Activated T-helper 1 cell treated with Interleukin-2 at 50 U/mL for 16 hours (primary cell): ENCODE data around the gene WARS2.
"Not testable (repeated sequence)": the region's sequence is repeated elsewhere in the genome, so short reads cannot be mapped to it uniquely, and the experiment has no call there.

Experiments
- DNase-seq: peaks from one replicate; pipeline ENCODE4 v3.0.0-alpha.2; 2020; ENCODE audit warnings: low read depth

The WARS2 gene

DNA sequence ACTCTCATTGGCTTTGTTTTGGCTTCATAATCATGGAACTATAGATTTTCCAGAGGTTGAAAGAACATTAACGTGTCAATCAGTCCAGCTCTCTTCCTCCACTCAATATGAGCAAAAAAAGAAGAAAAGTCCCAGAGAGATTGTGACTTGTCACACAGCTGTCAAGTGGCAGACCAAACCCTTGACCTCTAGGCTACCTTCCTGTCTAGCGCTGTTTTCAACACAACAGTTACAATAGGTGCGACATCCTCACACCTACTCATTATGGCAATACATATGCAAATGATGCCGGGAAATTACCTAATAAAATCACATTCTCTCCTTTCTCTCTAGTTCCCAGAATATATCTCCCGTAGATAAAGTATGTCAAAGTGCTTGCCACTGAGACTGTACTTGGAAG, 1.1 kb downstream of the WARS2 start:
- DNase-seq, result no peak

DNA sequence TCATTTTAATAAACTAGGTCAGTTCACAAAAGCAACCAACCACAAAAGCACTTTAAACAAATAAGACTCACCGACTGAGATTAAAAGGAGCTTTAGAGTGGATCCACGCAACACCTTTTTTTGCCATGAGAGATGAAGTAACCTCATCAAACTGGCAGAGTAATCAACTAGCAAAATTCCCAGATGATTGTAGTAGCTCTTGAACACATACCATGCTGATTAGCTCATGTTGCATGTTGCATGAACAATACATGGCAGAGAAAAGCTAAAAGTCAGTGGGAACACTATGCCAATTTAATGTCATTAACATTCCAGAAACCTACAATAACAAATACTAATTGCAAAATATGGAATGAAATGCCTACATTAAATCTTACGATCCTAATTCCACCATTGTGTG, 4.1 kb downstream of the WARS2 start:
- DNase-seq, result no peak

DNA sequence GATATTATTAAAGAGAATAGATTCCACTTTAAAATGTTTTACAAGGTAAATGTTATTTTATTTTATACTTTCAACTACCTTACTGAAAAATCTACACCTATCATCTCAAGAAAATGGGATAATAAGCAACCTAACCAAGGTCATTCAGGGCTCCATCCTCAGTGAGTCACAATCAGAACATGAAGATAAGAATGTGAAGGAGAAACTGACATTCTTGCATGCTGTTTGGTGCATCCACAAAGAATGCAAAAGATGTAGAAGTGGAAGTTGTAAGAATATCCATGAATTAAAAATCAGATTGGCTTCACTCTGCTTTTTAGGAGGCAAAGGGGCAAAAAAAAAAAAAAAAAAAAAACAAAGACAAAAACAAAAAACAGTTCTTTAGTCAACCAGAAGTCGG, 6.5 kb downstream of the WARS2 start:
- no peak for DNase-seq

DNA sequence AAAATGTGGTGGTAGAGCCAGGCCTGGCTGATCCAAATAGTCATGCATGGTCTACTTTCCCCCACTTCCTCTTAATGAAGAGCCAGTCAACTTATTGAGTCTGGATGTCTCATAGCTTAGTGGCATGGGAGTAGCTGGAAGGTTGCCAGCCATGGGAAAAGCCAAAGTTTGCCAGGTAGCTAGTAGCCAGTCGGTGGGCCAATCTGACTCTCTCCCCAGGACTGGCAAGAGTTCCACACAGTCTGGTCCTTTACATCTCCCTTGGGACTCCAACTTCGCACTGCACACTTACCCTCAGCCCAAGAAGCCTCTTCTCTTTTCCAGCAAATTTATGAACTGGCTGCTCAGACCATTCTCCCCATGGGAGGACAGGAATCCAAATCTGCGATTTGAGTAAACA, 8.3 kb downstream of the WARS2 start:
- no peak for DNase-seq

DNA sequence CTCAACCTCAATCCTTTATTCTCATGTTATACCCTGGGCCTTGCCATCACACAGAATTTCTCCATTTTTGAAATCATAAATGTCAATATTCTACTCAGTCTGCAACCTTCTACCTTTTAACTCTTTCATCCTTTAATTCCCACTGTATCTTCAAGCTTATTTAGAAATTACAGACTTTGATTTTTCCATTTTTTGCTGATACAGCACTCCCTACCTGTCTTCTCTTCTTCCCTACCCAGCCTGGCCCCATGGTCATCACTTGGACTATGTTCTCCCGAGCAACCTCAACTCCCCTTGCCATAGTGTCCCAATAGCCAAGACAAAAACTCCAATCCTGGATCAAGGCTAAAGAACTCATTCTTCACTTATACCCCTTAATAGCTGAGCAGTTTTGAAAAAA, 14.6 kb downstream of the WARS2 start:
- DNase-seq, result no peak

DNA sequence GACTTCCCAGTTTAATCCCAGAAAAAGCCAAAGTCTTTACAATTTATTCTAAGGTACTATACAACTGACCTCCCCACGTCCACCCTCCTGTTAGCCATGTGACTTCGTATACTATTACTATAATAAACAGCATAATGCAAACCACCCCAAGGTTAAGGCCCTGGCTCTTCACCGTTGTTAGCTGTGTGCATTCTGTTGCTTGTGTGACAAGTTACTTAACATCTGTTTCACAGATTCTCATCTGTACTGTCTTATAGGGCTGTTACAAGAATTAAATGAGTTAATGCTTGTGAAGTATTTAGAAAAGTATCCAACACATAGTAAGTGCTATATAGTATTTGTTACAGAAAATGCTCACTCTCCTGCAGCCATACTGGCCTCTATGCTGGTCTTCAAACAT, 15.7 kb downstream of the WARS2 start:
- no peak for DNase-seq

DNA sequence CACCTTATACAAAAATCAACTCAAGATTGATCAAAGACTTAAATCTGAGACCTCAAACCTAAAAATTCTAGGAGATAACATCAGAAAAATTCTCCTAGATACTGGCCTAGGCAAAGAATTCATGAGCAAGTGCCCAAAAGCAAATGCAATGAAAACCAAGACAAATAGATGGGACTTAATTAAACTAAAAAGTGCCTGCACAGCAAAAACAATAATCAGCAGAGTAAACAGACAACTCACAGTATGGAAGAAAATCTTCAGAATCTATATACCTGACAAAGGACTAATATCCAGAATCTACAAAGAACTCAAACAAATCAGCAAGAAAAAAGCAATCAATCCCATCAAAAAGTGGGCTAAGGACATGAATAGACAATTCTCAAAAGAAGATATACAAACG, 18.6 kb downstream of the WARS2 start:
- not testable (repeated sequence) for DNase-seq

DNA sequence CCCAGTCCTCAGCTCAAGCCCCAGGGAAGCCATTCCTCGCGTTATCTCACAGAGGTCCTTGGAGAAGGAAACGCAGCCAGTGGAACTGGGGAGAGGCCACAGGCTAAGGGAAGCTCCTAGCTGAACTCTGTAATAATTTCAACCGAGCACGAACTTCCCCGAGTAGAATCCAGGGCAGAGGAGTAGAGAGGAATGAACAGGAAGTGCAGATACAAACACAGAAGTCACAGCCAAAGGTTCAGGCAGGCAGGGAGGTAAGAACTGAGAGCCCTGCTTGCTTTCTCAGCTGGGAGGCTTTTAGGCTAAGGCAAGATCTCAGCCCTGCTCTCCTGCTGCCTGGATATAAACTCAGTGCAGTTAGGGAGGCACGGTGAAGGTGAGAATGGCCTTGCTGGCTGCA, 23.7 kb downstream of the WARS2 start:
- DNase-seq, result no peak

DNA sequence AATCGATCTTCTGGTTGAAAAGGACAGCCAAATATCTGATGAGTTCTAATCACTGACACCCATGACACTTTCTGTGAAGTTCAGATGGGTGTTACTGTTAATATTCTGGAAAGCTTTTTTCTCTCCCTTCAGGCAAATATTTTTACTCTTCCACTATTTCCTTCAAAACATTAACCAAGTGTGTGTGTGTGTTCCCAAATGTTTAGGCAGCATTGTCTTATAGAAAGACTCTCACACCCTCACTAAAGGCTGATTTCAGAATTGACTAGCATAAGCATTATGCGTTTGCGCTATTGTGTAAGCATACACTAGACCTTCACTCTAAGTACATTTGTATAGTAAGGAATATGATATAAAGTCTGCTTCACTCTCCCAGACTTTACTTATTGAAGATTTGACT, 24.7 kb downstream of the WARS2 start:
- DNase-seq, result no peak

DNA sequence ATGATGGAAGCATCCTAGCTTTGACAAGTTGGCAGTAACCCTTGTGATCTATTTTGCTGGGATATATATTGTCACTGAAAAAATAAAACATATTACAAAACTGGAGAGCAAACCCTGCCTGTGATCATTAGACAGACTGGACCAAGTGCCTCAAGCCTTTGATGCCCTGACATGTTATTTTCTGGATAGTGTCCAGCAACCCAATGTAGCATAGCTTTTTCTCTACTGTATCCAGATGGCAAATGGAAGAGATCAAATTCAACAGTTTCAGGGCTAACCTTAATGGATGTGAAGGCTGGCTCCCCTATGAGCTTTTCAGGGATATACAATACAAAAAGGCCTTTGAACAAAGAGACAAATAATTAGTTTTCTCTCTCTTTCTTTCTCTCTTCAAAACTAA, 25.1 kb downstream of the WARS2 start:
- DNase-seq, result no peak

DNA sequence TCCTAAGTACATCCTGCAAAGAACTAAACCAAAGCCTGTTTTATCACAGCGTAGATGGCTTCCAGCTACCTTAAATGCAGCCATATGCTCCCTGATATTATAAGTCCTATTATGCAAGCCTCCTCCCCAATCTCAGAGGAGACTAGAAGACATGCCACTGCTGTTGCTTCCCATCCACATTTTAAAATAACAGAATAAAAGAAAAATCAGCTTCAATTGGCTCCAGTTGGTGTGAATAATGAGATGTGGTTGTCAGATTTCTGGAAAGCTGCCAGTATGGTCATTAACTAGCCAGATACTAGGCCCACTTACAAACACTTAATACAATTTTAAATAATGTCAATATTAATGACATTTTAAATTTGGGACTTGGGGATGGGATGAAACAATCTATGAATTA, 25.7 kb downstream of the WARS2 start:
- no peak for DNase-seq

DNA sequence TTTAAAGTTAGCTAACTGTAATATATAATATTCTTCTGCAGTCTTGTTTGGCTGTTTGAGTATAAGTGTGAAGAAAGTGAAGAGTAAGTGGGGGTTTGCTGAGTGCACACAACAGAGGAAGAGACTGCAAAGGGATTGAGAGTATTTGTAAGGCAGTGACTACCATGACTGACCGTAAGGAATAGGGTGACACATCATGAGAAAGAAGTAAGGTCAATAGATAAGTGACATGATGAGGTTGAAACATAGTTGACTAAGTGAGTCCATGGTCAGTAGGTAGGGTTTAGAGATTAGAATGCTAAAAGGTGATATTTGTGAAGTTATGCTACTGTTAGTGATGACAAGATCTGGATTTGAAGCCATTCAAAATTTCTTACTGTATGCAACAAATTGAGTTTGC, 27.7 kb downstream of the WARS2 start:
- no peak for DNase-seq

DNA sequence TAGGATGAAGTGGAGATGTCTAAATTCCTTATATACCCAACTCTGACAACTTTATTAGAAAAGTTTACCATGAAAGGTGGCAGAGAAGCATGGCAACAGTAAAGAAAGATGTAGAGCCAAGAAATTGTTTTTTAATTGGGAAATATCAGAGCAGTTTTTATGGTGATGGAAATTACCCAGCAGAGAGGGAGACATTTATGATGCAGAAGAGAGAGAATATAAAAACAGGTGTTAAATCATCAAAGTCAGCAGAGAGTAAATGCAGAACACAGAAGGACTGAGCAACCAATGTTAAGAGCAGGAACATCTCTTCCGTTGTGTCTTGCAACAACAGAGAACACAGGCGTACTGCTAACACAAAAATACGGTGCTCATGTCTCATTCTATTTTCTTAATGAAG, 28.2 kb downstream of the WARS2 start:
- no peak for DNase-seq

DNA sequence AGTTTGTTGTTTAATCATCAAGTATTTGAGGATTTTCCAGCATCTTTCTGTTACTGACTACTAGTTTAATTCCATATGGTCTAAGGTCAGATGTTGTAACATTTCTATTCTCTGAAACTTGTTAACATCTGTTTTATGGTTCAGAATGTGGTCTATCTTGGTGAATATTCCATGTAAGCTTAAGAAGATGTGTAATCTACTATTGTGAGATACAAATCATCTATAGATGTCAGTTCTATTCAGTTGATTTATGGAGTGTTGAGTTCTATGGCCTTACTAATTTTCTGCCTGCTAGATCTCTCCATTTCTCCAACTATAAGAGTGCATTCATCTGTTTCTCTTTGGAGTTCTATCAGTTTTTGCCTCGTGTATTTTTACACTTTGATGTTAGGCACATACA, 31.5 kb downstream of the WARS2 start:
- DNase-seq, result no peak

DNA sequence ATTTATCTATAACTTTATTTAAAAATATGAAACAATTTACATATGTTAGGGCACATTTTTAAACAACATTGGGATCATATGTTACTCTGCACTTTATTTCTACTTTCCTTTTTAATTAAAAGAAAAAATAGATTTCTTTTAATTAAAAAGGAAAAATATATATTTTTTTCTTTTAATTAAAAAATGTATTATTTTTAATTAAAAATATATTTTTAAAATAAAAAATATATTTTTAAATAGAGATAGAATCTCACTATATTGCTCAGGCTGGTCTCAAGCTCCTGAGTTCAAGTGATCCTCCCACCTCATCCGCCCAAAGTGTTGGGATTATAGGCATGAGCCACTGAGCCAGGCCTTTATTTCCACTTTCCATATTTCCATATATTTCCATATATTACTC, 36.7 kb downstream of the WARS2 start:
- no peak for DNase-seq

DNA sequence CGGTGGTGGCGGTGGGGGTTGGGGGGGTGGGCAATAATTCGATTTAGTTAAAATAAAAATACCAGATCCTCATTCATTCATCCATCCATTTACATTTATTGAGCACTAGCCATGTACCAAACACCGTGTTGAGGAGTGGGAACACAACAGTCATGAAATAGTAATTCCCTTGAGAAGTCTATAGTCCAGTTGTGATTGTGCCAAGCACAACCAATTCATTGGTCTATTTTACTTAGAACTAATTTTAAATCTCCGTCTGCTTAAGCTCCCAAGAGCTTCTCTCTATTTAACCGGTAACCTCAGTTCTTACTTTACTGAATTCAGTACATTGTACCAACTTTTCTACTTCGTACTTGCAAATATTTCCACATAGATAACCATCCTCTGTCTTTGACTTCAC, 38.4 kb downstream of the WARS2 start:
- no peak for DNase-seq

DNA sequence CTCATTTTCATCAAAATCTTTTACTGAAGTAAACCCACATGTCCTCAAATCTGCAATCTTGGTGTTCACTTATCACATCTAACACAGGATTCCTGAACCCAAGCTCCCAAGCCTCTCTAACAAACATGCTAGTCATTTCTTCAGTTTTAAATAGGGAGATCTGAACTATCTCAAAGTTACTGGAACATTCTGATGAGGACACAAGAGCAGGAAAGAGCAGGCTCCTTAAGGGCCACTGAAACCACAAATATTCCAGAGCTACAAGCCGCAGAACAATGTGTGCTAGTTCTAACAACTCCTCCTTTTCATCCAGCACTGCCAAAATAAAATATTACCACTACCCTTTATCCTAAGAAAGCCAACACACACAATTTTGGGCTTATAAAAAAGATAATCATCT, 38.9 kb downstream of the WARS2 start:
- DNase-seq, result no peak

DNA sequence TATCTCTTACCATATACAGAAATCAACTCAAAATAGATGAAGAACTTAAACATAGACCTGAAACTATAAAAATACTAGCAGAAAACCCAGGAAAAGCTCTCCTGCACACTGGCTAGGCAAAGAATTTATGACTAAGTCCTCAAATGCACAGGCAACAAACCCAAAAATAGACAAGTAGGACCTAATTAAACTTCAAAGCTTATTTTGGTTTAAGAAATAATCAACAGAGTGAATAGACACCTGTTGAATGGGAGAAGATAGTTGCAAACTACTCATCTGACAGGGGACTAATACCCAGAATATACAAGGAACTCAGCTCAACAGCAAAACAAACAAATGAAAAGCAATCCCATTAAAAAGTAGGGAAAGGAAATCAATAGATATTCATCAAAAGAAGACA, 40.7 kb downstream of the WARS2 start:
- no peak for DNase-seq

DNA sequence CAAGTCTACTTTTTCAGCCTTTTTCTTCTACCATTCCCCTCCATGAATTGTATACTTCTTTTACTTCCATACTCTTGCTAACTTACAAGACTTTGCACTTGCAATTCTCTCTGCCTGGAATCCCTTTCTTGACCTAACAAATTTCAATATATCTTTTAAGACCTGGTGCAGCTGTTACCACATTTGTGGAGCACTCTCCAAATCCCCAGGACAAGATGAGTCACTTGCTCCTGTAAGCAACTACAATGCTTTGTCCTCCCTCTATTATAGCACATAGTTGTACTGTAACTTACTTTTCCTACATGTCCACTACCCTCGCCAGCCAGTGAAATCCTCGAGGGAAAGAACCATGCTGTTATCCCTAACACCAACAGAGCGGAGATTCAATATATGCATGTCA, 43.1 kb downstream of the WARS2 start:
- no peak for DNase-seq

DNA sequence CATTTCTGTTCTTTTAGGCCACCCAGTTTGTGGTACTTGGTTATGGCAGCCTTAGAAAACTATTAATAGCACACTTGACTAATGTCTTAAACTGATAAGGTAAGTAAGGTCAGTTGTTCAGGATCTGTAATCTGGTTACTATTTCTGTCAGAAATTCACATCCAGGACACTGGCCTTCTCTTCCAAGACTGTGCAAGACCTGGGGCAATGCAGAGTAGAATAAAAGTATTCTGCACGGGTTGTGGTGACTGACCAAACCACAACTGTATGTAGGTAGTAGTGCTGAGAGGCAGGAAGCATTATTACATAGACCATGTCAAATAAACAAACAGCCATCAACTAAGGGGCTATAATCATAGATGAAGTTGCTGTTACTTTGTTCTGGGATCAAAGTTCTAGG, 46.7 kb downstream of the WARS2 start:
- DNase-seq, result no peak

DNA sequence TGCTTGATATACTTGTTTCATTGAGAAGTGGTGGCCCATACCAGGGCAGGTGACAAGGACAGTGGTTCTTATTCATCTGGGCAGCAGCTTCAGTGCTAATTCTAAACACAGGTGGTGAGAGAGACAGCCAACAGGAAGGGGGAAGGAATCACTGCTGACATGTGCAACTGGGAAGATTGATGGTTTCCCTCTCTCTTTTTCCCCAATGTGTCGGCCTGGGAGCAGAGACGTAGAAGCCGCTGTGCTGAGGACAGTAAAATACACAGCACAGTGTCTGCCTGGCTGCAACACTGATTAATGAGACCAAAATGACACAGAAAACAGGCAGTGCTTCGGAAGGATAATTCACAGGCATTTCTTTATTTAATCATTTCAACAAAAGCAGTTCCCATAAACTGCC, 48.8 kb downstream of the WARS2 start:
- DNase-seq, result no peak

DNA sequence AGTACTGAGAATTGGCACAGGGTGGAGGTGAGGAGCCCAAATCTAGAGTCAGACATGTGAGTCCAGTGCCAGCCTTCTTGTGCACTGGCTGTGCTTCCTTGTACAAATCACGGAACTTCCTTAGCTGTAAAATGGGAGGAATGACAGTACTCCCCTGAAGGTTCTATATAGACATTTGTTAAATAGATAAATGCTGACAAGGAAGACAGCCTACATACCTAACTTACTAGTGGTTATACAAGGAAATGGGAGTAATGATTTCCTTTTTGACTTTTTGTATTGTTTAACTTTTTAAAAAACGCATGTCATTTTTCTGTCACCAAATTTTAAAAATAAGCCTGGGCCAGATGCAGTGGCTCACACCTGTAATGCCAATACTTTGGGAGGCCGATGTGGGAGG, 50.2 kb downstream of the WARS2 start:
- DNase-seq, result no peak

DNA sequence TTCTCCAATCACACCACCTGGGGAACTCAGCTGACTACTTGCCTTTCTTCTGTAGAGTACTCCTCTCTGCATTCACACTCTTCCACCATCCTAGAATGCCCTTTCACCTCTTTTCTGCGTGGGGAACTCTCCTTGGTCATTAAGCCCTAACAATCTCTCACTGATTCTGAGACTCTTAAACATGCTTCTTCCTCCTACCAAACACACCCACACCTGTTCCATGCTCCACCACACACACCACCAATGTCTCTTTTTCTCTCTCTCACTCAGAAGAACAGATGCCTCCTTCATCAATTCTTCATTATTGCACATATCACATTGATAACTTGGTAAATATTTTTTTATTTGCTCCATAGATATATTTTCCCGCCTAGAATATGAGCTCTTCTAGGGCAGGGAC, 53.6 kb downstream of the WARS2 start:
- no peak for DNase-seq

DNA sequence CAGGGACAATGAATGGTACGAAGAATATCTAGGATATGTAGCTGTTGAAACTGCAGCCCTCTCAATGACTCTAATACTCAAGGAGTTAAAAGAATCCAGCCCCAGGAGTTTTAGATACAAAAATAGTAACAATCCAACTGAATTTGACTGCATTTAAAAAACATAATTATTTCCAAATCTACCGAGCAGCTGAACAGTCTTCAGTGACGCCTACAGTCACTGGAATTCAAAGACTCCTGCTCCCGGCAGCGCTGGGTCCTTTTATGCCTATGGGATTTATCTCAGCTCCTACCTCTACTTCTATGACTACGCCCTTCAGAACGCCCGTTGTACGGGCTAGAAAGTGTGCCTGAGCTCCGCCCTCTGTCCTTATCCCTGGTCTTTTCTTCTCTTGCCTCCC, 55.7 kb downstream of the WARS2 start:
- DNase-seq, result no peak

DNA sequence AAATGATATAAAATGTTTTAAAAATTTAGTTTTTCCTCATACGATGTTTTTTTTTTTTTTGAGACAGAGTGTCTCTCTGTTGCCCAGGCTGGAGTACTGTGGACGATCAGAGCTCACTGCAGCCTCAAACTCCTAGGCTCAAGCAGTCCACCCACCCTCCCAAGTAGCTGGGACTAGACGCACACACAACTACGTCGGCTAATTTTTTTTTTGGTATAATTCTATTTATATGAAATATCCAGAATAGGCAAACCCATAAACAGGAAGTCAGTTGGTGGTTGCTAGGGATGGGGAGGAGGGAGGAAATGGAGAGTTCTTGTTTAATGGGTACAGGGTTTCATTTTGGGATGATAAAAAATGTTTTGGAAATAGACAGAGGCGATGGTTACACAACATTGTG, 56.5 kb downstream of the WARS2 start:
- DNase-seq, result no peak

DNA sequence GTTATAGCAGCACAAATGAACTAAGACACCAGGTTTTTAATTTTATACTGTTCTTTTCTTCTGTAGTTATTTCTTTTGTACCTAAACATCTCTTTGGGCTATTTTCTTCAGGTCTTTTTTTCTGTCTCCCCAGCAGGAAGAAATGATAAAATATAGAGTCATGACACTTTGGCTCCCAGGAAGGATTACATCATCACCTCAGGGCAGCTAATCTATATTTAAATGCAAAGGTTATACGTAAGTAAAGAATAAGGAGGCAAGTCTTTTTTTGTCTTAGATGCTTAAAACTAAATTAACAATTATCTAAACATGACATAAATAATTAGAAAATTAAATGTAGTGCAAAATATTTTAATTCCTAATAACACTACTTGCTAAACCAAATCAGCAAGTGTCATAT, 57.0 kb downstream of the WARS2 start:
- no peak for DNase-seq
